CD4-positive, alpha-beta T cell (primary cell): ENCODE data around the gene MGAT5. TPM values are rescaled to one million over a fixed set of nuclear protein-coding genes. Genes with fewer than 3 reads are reported as not detected.

Experiments
- ATAC-seq: fragments of 200-7000 bp; cut with Tn5 transposase; one replicate; pipeline ENCODE4 v1.10.0; 2022; ENCODE audit warnings: mild to moderate bottlenecking; ENCODE audit not compliant: poor library complexity
- CTCF ChIA-PET: fragments of 350-600 bp; sonication (Branson Sonifier 250); formaldehyde crosslinking; loops from one replicate; lab custom pipeline; 2021; ENCODE audit warnings: antibody characterized with exemption, inconsistent platforms; lab: Charles Lee
- POLR2A ChIA-PET: fragments of 350-600 bp; sonication (Branson Sonifier 250); formaldehyde crosslinking; loops from one replicate; lab custom pipeline; 2021; ENCODE audit warnings: antibody characterized with exemption, inconsistent platforms; lab: Charles Lee
- DNase-seq, 14 experiments: peaks; one replicate each; pipeline ENCODE4 v3.0.0-alpha.2; 2013 to 2020; ENCODE audit warnings: mixed read lengths in 2 of 14
- H3K27ac ChIP-seq, 2 donors: one replicate each; pipeline versions ENCODE4 v1.5.1 to v1.7.0; 2013; ENCODE audit warnings: low read length in 2 of 2, low read depth in 1 of 2, mild to moderate bottlenecking in 1 of 2
- H3K27me3 ChIP-seq, 2 experiments: 1 replicate in 1 of 2; 2 replicates in 1 of 2; pipeline versions ENCODE4 v1.6.1 to v1.7.0; 2013; ENCODE audit warnings: low read length in 2 of 2, control low read depth in 1 of 2, mild to moderate bottlenecking in 1 of 2, moderate library complexity in 1 of 2; ENCODE audit not compliant: insufficient read depth in 2 of 2, control insufficient read depth in 1 of 2
- H3K36me3 ChIP-seq: one replicate; pipeline ENCODE4 v1.6.1; 2013; ENCODE audit warnings: low read length, control low read depth; ENCODE audit not compliant: insufficient read depth
- H3K4me1 ChIP-seq: one replicate; pipeline ENCODE4 v1.6.1; 2013; ENCODE audit warnings: low read length, control low read depth; ENCODE audit not compliant: insufficient read depth
- H3K4me3 ChIP-seq: one replicate; pipeline ENCODE4 v1.5.1; 2013; ENCODE audit warnings: mild to moderate bottlenecking, low read length, moderate library complexity
- H3K9me3 ChIP-seq, 2 experiments: 1 replicate in 1 of 2; 2 replicates in 1 of 2; pipeline versions ENCODE4 v1.6.1 to v1.7.0; 2013; ENCODE audit warnings: low read length in 2 of 2, mild to moderate bottlenecking in 2 of 2, control low read depth in 1 of 2, moderate library complexity in 1 of 2; ENCODE audit not compliant: control insufficient read depth in 1 of 2, insufficient read depth in 1 of 2
- H3K27ac Mint-ChIP-seq: one replicate; pipeline ENCODE4 v1.8.0; 2020; ENCODE audit warnings: mixed read lengths
- H3K27me3 Mint-ChIP-seq: one replicate; pipeline ENCODE4 v1.8.0; 2021; ENCODE audit warnings: mixed read lengths
- H3K36me3 Mint-ChIP-seq: one replicate; pipeline ENCODE4 v1.8.0; 2021; ENCODE audit warnings: low read depth, mixed read lengths
- H3K4me1 Mint-ChIP-seq: one replicate; pipeline ENCODE4 v1.8.0; 2021; ENCODE audit warnings: low read depth, mixed read lengths
- H3K4me3 Mint-ChIP-seq: one replicate; pipeline ENCODE4 v1.8.0; 2020; ENCODE audit warnings: mild to moderate bottlenecking, mixed read lengths
- H3K9me3 Mint-ChIP-seq: one replicate; pipeline ENCODE4 v1.8.0; 2020; ENCODE audit warnings: mixed read lengths
- CTCF ChIP-seq: fragments of 200-600 bp; IDR thresholded peaks from one replicate; pipeline ENCODE4 v1.8.0; 2022; ENCODE audit warnings: antibody characterized with exemption, mild to moderate bottlenecking
- intact Hi-C, 2 experiments: fragments of 100-400 bp; cut with DNase I in 1 of 2; cut with micrococcal nuclease in 1 of 2; formaldehyde crosslinking; loops; one replicate each; pipeline versions ENCODE4 v1.15.1 to v1.9.0; 2023 to 2025; cut with DNase I, micrococcal nuclease
- total RNA-seq, 174 experiments: library from RNA in 2 of 174; stranded (reverse) in 2 of 174; gene quantifications; one replicate each; pipeline ENCODE4 v1.2.3 and lab custom pipeline; 2021 to 2026

Gene MGAT5
- total RNA-seq, 2 experiments from 2014 or later: 77.5 to 77.8 TPM

GRCh38 chr2:134429886-134430285, 176.0 kb downstream of the MGAT5 start:
- Histone ChIP-seq H3K4me3 (no peak overlapping the region), H3K27ac (no peak overlapping the region), H3K36me3 (peaks cover 84% of the 10 kb centered on the region), H3K9me3 (no peaks in the 10 kb centered on the region), H3K27me3 (no peaks in the 10 kb centered on the region), H3K4me1 (no peaks in the 10 kb centered on the region)
- no peak for TF ChIP-seq CTCF
- Mint-ChIP-seq H3K27ac (no peak overlapping the region), H3K9me3 (no peaks in the 10 kb centered on the region), H3K27me3 (no peaks in the 10 kb centered on the region), H3K4me1 (no peaks in the 10 kb centered on the region), H3K36me3 (peaks cover 100% of the 10 kb centered on the region), H3K4me3 (no peak overlapping the region)
- DNase-seq (no peak), ATAC-seq (no peak)
- CTCF ChIA-PET: no interaction called here
- intact Hi-C loops: no loop called here
- POLR2A ChIA-PET: no interaction called here

- no peak for ATAC-seq
- peaks cover 98% of the 10 kb centered on the region for H3K36me3 Mint-ChIP-seq
Measured at GRCh38 chr2:134431838-134432434, 178.1 kb downstream of the MGAT5 start.

GRCh38 chr2:134432435-134432883, 178.6 kb downstream of the MGAT5 start:
- intact Hi-C loops: no loop called here
- Mint-ChIP-seq H3K4me3 (no peak overlapping the region), H3K36me3 (peaks cover 98% of the 10 kb centered on the region), H3K27me3 (no peaks in the 10 kb centered on the region), H3K4me1 (no peaks in the 10 kb centered on the region), H3K9me3 (no peaks in the 10 kb centered on the region), H3K27ac (no peak overlapping the region)
- Histone ChIP-seq H3K9me3 (no peaks in the 10 kb centered on the region), H3K4me1 (no peaks in the 10 kb centered on the region), H3K36me3 (peaks cover 94% of the 10 kb centered on the region), H3K27ac (no peak overlapping the region), H3K4me3 (no peak overlapping the region), H3K27me3 (no peaks in the 10 kb centered on the region)
- ATAC-seq: no peak
- no peak for TF ChIP-seq CTCF
- CTCF ChIA-PET: no interaction called here
- DNase-seq: no peak
- POLR2A ChIA-PET: no interaction called here

More at GRCh38 chr2:134431838-134432434, 178.1 kb downstream of the MGAT5 start:
- intact Hi-C loops: no loop called here
- no peak overlapping the region for H3K27ac Mint-ChIP-seq
- no peaks in the 10 kb centered on the region for H3K27me3 Mint-ChIP-seq
- no peak overlapping the region for H3K4me3 Mint-ChIP-seq
- Histone ChIP-seq H3K36me3 (peaks cover 96% of the 10 kb centered on the region), H3K4me3 (no peak overlapping the region), H3K27me3 (no peaks in the 10 kb centered on the region), H3K27ac (no peak overlapping the region), H3K9me3 (no peaks in the 10 kb centered on the region), H3K4me1 (no peaks in the 10 kb centered on the region)
- CTCF ChIA-PET: no interaction called here
- no peak for TF ChIP-seq CTCF
- no peaks in the 10 kb centered on the region for H3K4me1 Mint-ChIP-seq
- DNase-seq: no peak
- POLR2A ChIA-PET: no interaction called here
- no peaks in the 10 kb centered on the region for H3K9me3 Mint-ChIP-seq
